Immature natural killer cell (primary cell): ENCODE results near the gene TOR4A. TPM values are rescaled to one million over a fixed set of nuclear protein-coding genes. Genes with fewer than 3 reads are reported as not detected.
A peak's percentile ranks its signal among the peaks of the same experiment; 100 is the strongest.
"Not testable (repeated sequence)": the region's sequence is repeated elsewhere in the genome, so short reads cannot be mapped to it uniquely, and the experiment has no call there.

Experiments used
- DNase-seq, 3 donors: peaks; one replicate each; pipeline ENCODE4 v3.0.0; 2022; ENCODE audit warnings: mixed read lengths in 1 of 3
- H3K27ac Mint-ChIP-seq, 6 donors: one replicate each; pipeline ENCODE4 v1.8.0; 2020; ENCODE audit warnings: mixed read lengths in 6 of 6, mild to moderate bottlenecking in 5 of 6, inconsistent platforms in 4 of 6, moderate library complexity in 3 of 6
- H3K27me3 Mint-ChIP-seq, 3 donors: one replicate each; pipeline ENCODE4 v1.8.0; 2020 to 2021; ENCODE audit warnings: low read depth in 3 of 3, mild to moderate bottlenecking in 3 of 3, mixed read lengths in 3 of 3, moderate library complexity in 3 of 3, inconsistent platforms in 1 of 3
- H3K36me3 Mint-ChIP-seq, 3 donors: one replicate each; pipeline ENCODE4 v1.8.0; 2020; ENCODE audit warnings: mixed read lengths in 3 of 3, inconsistent platforms in 2 of 3, mild to moderate bottlenecking in 2 of 3
- H3K4me1 Mint-ChIP-seq, 2 donors: one replicate each; pipeline ENCODE4 v1.8.0; 2020; ENCODE audit warnings: inconsistent platforms in 2 of 2, mild to moderate bottlenecking in 2 of 2, mixed read lengths in 2 of 2, moderate library complexity in 1 of 2
- H3K4me3 Mint-ChIP-seq, 5 donors: one replicate each; pipeline ENCODE4 v1.8.0; 2020; ENCODE audit warnings: mild to moderate bottlenecking in 5 of 5, mixed read lengths in 5 of 5, inconsistent platforms in 3 of 5, moderate library complexity in 3 of 5
- H3K9me3 Mint-ChIP-seq, 6 donors: one replicate each; pipeline ENCODE4 v1.8.0; 2020; ENCODE audit warnings: mild to moderate bottlenecking in 6 of 6, mixed read lengths in 6 of 6, inconsistent platforms in 4 of 6, moderate library complexity in 3 of 6
- polyA plus RNA-seq, 3 donors: library from polyadenylated mRNA; unstranded; fragments of 300-500 nt; fragmentation: Illumina TruSeq; gene quantifications; one replicate each; pipeline ENCODE4 v1.2.3, GENCODE V29; 2021

Gene TOR4A
- polyA plus RNA-seq, 3 donors from 2014 or later, result 4.9 to 13.9 (median 7.2) TPM

- H3K9me3 Mint-ChIP-seq, result peaks cover 0 to 2% (median 0%) of the 10 kb centered on the region in 6 donors
- peaks cover 15 to 20% of the 10 kb centered on the region in 2 donors for H3K4me1 Mint-ChIP-seq
- H3K27me3 Mint-ChIP-seq, result peaks cover 0 to 4% (median 3%) of the 10 kb centered on the region in 3 donors
- H3K36me3 Mint-ChIP-seq, result no peaks in the 10 kb centered on the region
- peak overlapping the region in 5 of 6 donors; percentile 37 to 83 (median 60) for H3K27ac Mint-ChIP-seq
- peak overlapping the region; percentile 80 to 86 (median 85) for H3K4me3 Mint-ChIP-seq
- DNase-seq, result no peak
These were observed 23.6 kb upstream of the TOR4A start for GRCh38 chr9:137253717-137254623.

GRCh38 chr9:137254624-137255447 lies 22.7 kb upstream of the TOR4A start, which contains the start of gene NELFB:
NELFB (plus strand) TSS chr9:137255327.
- Mint-ChIP-seq H3K4me3 (peak within 1 kb of the TSS; percentile 83 to 92 (median 88)), H3K36me3 (peaks cover 0 to 3% (median 0%) of the 10 kb centered on the region in 3 donors), H3K9me3 (peaks cover 0 to 2% (median 0%) of the 10 kb centered on the region in 6 donors), H3K4me1 (peaks cover 15 to 20% of the 10 kb centered on the region in 2 donors), H3K27ac (peak within 1 kb of the TSS in 5 of 6 donors; percentile 65 to 84 (median 82)), H3K27me3 (peaks cover 0 to 4% (median 3%) of the 10 kb centered on the region in 3 donors)
- peak; percentile 97 to 98 (median 97) for DNase-seq

DNA sequence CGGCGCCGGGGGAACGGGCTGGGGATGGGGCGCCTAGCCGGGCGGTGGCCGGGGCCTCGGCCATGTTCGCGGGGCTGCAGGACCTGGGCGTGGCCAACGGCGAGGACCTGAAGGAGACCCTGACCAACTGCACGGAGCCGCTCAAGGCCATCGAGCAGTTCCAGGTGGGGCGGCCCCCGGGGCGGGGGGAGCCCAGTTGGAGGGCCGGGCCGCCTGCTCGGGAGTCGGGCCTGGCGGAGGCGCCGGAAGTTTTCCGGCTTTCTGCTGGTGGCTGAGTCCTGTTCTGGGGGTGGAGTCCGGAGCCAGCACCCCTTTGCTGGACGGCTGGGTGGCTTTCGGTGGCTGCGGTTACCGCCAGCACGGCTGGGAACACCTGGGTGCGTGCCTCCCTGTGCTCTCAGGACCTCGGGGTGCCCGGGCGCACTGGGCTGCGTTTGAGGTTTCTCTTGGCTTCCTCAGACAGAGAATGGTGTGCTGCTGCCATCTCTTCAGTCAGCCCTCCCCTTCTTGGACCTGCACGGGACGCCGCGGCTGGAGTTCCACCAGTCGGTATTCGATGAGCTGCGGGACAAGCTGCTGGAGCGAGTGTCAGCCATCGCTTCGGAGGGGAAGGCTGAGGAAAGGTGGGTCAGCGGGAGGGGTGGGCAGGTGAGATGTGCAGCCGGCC lies 21.9 kb upstream of the TOR4A start:
- peak overlapping the region in 4 of 6 donors; percentile 65 to 84 (median 74) for H3K27ac Mint-ChIP-seq
- H3K36me3 Mint-ChIP-seq, result peaks cover 0 to 3% (median 0%) of the 10 kb centered on the region in 3 donors
- peaks cover 0 to 2% (median 0%) of the 10 kb centered on the region in 6 donors for H3K9me3 Mint-ChIP-seq
- no peak for DNase-seq
- peaks cover 0 to 5% (median 4%) of the 10 kb centered on the region in 3 donors for H3K27me3 Mint-ChIP-seq
- peaks cover 15 to 20% of the 10 kb centered on the region in 2 donors for H3K4me1 Mint-ChIP-seq
- peak overlapping the region; percentile 83 to 92 (median 88) for H3K4me3 Mint-ChIP-seq

GRCh38 chr9:137256362-137256761 lies 21.2 kb upstream of the TOR4A start:
- peaks cover 0 to 3% (median 0%) of the 10 kb centered on the region in 3 donors for H3K36me3 Mint-ChIP-seq
- peaks cover 15 to 20% of the 10 kb centered on the region in 2 donors for H3K4me1 Mint-ChIP-seq
- no peak for DNase-seq
- H3K9me3 Mint-ChIP-seq, result peaks cover 0 to 2% (median 0%) of the 10 kb centered on the region in 6 donors
- peak overlapping the region; percentile 83 to 92 (median 88) for H3K4me3 Mint-ChIP-seq
- peaks cover 0 to 5% (median 4%) of the 10 kb centered on the region in 3 donors for H3K27me3 Mint-ChIP-seq
- peak overlapping the region in 1 of 6 donors; percentile 66 for H3K27ac Mint-ChIP-seq

DNA sequence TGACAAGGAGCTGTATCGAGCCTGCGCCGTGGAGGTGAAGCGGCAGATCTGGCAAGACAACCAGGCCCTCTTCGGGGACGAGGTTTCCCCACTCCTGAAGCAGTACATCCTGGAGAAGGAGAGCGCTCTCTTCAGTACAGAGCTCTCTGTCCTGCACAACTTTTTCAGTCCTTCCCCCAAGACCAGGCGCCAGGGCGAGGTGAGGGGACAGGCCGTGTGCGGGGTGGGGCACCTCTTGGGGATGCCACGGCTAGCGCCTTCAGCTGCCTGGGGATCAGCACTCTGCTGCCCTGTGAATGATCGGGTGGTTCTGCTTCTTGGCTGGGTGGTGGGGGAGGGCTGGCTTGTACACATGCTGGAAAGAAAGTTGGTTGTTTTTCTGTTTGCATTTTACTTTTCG lies 20.7 kb upstream of the TOR4A start:
- Mint-ChIP-seq H3K27ac (peak overlapping the region in 2 of 6 donors; percentile 18 to 45), H3K4me1 (peaks cover 15 to 24% of the 10 kb centered on the region in 2 donors), H3K27me3 (peaks cover 0 to 6% (median 4%) of the 10 kb centered on the region in 3 donors), H3K4me3 (peak overlapping the region; percentile 57 to 92 (median 83)), H3K9me3 (peaks cover 0 to 2% (median 0%) of the 10 kb centered on the region in 6 donors), H3K36me3 (peaks cover 0 to 7% (median 0%) of the 10 kb centered on the region in 3 donors)
- no peak for DNase-seq

- H3K27me3 Mint-ChIP-seq, H3K27ac Mint-ChIP-seq, DNase-seq, H3K4me3 Mint-ChIP-seq, H3K4me1 Mint-ChIP-seq, H3K36me3 Mint-ChIP-seq, H3K9me3 Mint-ChIP-seq: not testable (repeated sequence)
These were observed 15.2 kb upstream of the TOR4A start for GRCh38 chr9:137262173-137262908.

GRCh38 chr9:137262909-137263285 lies 14.6 kb upstream of the TOR4A start:
- H3K27me3 Mint-ChIP-seq, result peaks cover 0 to 7% (median 3%) of the 10 kb centered on the region in 3 donors

DNA sequence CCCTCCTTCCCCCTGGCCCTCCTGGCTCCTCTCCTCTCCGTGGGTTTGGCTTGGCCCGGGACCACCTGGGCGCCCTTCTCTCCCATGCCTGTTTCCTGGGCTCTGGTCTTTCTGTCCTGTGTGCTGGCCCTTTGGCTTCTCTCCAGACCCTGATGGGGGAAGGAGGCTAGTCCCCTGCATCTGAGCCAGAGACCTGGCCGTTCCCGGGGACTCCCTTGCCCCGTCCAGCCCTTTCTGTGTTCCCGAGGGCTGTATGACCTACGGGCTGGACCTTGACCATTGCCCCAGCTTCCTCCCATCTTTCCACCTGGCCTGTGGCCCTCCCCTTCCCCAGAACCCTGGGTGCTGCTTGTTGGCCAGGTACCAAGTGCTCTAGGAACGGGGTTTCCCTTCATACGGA lies 14.0 kb upstream of the TOR4A start:
- peaks cover 0 to 9% (median 1%) of the 10 kb centered on the region in 3 donors for H3K36me3 Mint-ChIP-seq
- H3K27ac Mint-ChIP-seq, result no peak overlapping the region
- peaks cover 0 to 7% of the 10 kb centered on the region in 2 donors for H3K4me1 Mint-ChIP-seq
- peaks cover 0 to 7% (median 3%) of the 10 kb centered on the region in 3 donors for H3K27me3 Mint-ChIP-seq
- DNase-seq, result no peak
- H3K4me3 Mint-ChIP-seq, result no peak overlapping the region
- no peaks in the 10 kb centered on the region for H3K9me3 Mint-ChIP-seq

More at GRCh38 chr9:137262909-137263285, 14.6 kb upstream of the TOR4A start:
- Mint-ChIP-seq H3K36me3 (peaks cover 0 to 7% (median 0%) of the 10 kb centered on the region in 3 donors), H3K4me3 (no peak overlapping the region), H3K9me3 (no peaks in the 10 kb centered on the region), H3K4me1 (peaks cover 0 to 6% of the 10 kb centered on the region in 2 donors), H3K27ac (no peak overlapping the region)
- DNase-seq, result no peak

DNA sequence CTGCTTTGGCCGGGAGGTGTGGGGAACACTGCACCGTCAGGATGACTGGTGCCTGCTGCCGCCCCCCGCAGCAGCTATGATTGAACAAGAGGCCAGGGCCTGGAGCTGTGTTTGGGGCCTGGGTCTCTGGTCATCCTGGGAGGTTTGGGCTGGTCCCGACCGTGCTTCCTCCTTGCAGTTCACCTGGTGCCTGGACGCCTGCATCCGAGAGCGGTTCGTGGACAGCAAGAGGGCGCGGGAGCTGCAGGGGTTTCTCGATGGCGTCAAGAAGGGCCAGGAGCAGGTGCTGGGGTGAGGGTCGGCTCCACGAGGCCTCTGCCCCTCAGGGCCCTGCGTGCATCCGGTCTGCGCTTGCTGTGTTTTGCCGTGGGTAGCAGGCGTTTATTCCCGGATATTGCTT lies 13.5 kb upstream of the TOR4A start:
- Mint-ChIP-seq H3K27ac (no peak overlapping the region), H3K9me3 (no peaks in the 10 kb centered on the region), H3K36me3 (peaks cover 0 to 13% (median 6%) of the 10 kb centered on the region in 3 donors), H3K4me1 (peaks cover 0 to 12% of the 10 kb centered on the region in 2 donors), H3K4me3 (no peak overlapping the region), H3K27me3 (peaks cover 0 to 7% (median 3%) of the 10 kb centered on the region in 3 donors)
- no peak for DNase-seq

DNA sequence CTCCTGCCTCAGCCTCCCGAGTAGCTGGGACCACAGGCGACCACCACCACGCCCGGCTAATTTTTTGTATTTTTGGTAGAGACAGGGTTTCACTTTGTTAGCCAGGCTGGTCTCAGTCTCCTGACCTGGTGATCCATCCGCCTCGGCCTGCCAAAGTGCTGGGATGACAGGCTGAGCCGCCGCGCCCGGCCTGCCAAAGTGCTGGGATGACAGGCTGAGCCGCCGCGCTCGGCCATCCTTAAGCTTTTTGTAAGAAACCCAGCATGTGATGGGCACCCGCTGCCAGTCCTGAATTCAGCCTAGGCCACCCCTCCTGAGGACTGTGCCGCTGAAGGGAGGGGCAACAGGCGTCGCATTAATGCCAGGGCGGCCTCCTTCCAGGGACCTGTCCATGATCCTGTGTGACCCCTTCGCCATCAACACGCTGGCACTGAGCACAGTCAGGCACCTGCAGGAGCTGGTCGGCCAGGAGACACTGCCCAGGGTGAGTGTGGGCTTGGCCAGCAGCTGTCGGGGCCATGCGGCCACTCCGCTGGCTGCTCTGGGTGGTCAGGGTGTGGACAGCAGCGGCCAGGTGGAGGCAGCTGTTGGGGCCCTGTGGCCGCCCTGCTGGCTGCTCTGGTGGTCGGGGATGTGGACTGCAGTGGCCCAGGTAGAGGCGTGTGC lies 11.9 kb upstream of the TOR4A start:
- peaks cover 0 to 16% (median 12%) of the 10 kb centered on the region in 3 donors for H3K36me3 Mint-ChIP-seq
- no peak overlapping the region for H3K27ac Mint-ChIP-seq
- H3K9me3 Mint-ChIP-seq, result no peaks in the 10 kb centered on the region
- peaks cover 0 to 5% (median 3%) of the 10 kb centered on the region in 3 donors for H3K27me3 Mint-ChIP-seq
- H3K4me1 Mint-ChIP-seq, result peaks cover 0 to 12% of the 10 kb centered on the region in 2 donors
- no peak for DNase-seq
- no peak overlapping the region for H3K4me3 Mint-ChIP-seq

GRCh38 chr9:137266162-137266527 lies 11.4 kb upstream of the TOR4A start:
- peaks cover 0 to 5% (median 3%) of the 10 kb centered on the region in 3 donors for H3K27me3 Mint-ChIP-seq
- H3K9me3 Mint-ChIP-seq, result no peaks in the 10 kb centered on the region
- H3K4me3 Mint-ChIP-seq, result no peak overlapping the region
- DNase-seq, result no peak
- H3K36me3 Mint-ChIP-seq, result peaks cover 0 to 16% (median 12%) of the 10 kb centered on the region in 3 donors
- H3K27ac Mint-ChIP-seq, result no peak overlapping the region
- H3K4me1 Mint-ChIP-seq, result peaks cover 3 to 13% of the 10 kb centered on the region in 2 donors
